Endometrium (tissue), 2 donors: ENCODE measurements around the gene AGPAT3.

ENCODE experiments used
- FAIRE-seq: peaks from 2 replicates; lab custom pipeline; 2012; peaks lifted over from hg19 to GRCh38; lab: Jason Lieb, UNC
- donor health status: control.
- donor health status: control.

Gene AGPAT3

DNA sequence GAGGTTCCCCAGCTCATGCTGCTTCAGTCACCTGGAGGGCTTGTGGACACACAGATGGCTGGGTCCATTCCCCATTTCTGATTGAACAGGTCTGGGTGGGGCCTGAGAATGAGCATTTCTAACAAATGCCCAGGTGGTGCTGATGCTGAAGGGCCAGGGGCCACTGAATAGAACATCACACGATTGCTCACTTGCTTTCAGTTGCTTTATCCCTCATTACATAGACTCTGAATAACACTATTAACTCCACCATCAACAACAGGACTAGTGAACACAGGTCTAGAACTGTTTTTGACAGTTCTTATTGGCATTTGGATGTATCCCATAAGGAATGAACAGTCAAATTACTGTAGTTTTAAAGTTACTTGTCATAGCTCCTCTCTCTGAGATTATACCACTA, 159.2 kb downstream of the AGPAT3 start:
- FAIRE-seq = no peak

GRCh38 chr21:44024887-44025353, 159.9 kb downstream of the AGPAT3 start:
- FAIRE-seq = no peak

GRCh38 chr21:44027607-44028286, 162.7 kb downstream of the AGPAT3 start:
- no peak for FAIRE-seq

GRCh38 chr21:44028287-44028659, 163.2 kb downstream of the AGPAT3 start:
- no peak for FAIRE-seq

DNA sequence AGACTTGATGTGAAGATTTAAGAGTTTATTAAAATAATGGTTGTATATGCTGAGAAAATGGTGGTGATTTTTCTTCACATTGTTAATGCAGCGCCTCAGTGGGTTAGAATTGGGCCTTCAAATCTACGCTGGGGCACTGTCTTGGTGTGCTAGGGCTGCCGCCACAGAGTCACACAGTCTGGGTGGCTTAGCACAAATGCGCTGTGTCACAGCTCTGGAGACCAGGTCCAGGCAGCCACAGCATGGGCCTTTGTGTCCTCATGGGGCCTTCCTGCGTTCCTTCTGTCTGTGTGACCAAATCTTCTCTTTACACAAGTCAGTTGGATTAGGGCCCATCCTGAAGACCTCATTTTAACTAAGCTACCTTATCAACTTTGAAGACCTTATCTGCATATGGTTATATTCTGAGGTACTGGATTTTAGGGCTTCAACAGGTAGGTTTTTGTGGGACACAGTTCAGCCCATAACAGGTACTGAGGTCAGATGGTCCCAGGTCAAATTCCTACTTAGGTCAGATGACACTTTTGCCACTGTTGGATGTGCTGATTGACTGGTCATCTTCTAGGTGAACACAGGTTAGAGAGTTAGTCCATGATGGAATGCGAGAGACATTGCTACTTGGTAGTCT, 164.6 kb downstream of the AGPAT3 start:
- FAIRE-seq = no peak

GRCh38 chr21:44035244-44035643, 170.2 kb downstream of the AGPAT3 start:
- FAIRE-seq = no peak
